A673 (cell line): Measurements from ENCODE around the gene DNAJA4. TPM values are rescaled to one million over a fixed set of nuclear protein-coding genes. Genes with fewer than 3 reads are reported as not detected.

Experiments used
- BruUV-seq: library from RNA; stranded (reverse); fragments of 400-500 nt; replicated peaks from 2 replicates; lab custom pipeline; 2021; lab: Mats Ljungman, UMichigan
- CTCF ChIA-PET: fragments of 300-600 bp; sonication (Branson Sonifier 250); formaldehyde crosslinking; loops from one replicate; lab custom pipeline; 2022; ENCODE audit warnings: antibody characterized with exemption; lab: Charles Lee
- POLR2A ChIA-PET: fragments of 300-600 bp; sonication (Branson Sonifier 250); formaldehyde crosslinking; loops from one replicate; lab custom pipeline; 2022; ENCODE audit warnings: antibody characterized with exemption; ENCODE audit not compliant: low non-redundant PET; lab: Charles Lee
- DNase-seq: peaks from one replicate; pipeline ENCODE4 v3.0.0-alpha.2; 2015; ENCODE audit warnings: low spot score
- H3K27ac ChIP-seq: fragments of 200-600 bp; sonication (generic); 2 replicates; pipeline ENCODE4 v1.5.1; 2016; ENCODE audit warnings: mixed run types, low read depth, mild to moderate bottlenecking, mixed read lengths, antibody characterized with exemption, low read length; ENCODE audit not compliant: poor library complexity, severe bottlenecking
- H3K27me3 ChIP-seq: fragments of 200-600 bp; sonication (generic); replicated peaks from 2 replicates; pipeline ENCODE4 v1.6.1; 2017; ENCODE audit warnings: mixed run types, low read depth, mild to moderate bottlenecking, mixed read lengths, antibody characterized with exemption, low read length; ENCODE audit not compliant: insufficient read depth, poor library complexity
- H3K36me3 ChIP-seq: fragments of 200-600 bp; sonication (generic); 2 replicates; pipeline ENCODE4 v1.6.1; 2016; ENCODE audit warnings: mixed run types, mild to moderate bottlenecking, mixed read lengths, antibody characterized with exemption, low read length; ENCODE audit not compliant: insufficient read depth, poor library complexity, severe bottlenecking
- H3K4me1 ChIP-seq: fragments of 200-600 bp; sonication (generic); 2 replicates; pipeline ENCODE4 v1.6.1; 2017; ENCODE audit warnings: mixed run types, mild to moderate bottlenecking, mixed read lengths, antibody characterized with exemption, low read length; ENCODE audit not compliant: insufficient read depth, poor library complexity, severe bottlenecking
- H3K4me3 ChIP-seq: fragments of 200-600 bp; sonication (generic); 2 replicates; pipeline ENCODE4 v1.5.1; 2016; ENCODE audit warnings: low read depth, mixed run types, mild to moderate bottlenecking, mixed read lengths, low read length; ENCODE audit not compliant: poor library complexity, severe bottlenecking
- H3K9me3 ChIP-seq: fragments of 200-600 bp; sonication (generic); 2 replicates; pipeline ENCODE4 v1.6.1; 2016; ENCODE audit warnings: mixed run types, low read depth, mild to moderate bottlenecking, mixed read lengths, antibody characterized with exemption, low read length; ENCODE audit not compliant: poor library complexity, severe bottlenecking
- EZH2 ChIP-seq: fragments of 200-600 bp; sonication (generic); IDR thresholded peaks from 2 replicates; pipeline ENCODE4 v1.6.1; 2017; ENCODE audit warnings: borderline replicate concordance, low read depth, mild to moderate bottlenecking, mixed read lengths, antibody characterized with exemption, low read length; ENCODE audit not compliant: poor library complexity, severe bottlenecking
- intact Hi-C: fragments of 100-400 bp; cut with micrococcal nuclease; formaldehyde crosslinking; loops from one replicate; pipeline ENCODE4 v1.10.0; 2022; ENCODE audit not compliant: unreplicated experiment
- total RNA-seq: library from RNA; stranded (reverse); gene quantifications from 2 replicates; pipeline ENCODE4 v1.2.3, GENCODE V29; 2021
- TF ChIP-seq, protein P1 (sequence below): fragments of 300-800, 200-600 bp; sonication (generic); conservative IDR thresholded peaks from 2 replicates; pipeline ENCODE4 v1.5.1; 2017; ENCODE audit warnings: low read depth, mild to moderate bottlenecking, antibody characterized with exemption, low read length, moderate library complexity, mixed read lengths

The DNAJA4 gene
- total RNA-seq, 1 experiment from 2014 or later, result 15.7 TPM

- intact Hi-C loops, result no loop called here
- no peak overlapping the region for H3K4me3 ChIP-seq
- no peaks in the 10 kb centered on the region for H3K27me3 ChIP-seq
- no peaks in the 10 kb centered on the region for H3K9me3 ChIP-seq
- no peaks in the 10 kb centered on the region for H3K36me3 ChIP-seq
- no peak overlapping the region for H3K27ac ChIP-seq
- DNase-seq, result no peak
- no TSS peak for BruUV-seq
- ChIA-PET POLR2A (no interaction called here), CTCF (no interaction called here)
- no peak for TF ChIP-seq EZH2
- TF ChIP-seq, protein P1, sequence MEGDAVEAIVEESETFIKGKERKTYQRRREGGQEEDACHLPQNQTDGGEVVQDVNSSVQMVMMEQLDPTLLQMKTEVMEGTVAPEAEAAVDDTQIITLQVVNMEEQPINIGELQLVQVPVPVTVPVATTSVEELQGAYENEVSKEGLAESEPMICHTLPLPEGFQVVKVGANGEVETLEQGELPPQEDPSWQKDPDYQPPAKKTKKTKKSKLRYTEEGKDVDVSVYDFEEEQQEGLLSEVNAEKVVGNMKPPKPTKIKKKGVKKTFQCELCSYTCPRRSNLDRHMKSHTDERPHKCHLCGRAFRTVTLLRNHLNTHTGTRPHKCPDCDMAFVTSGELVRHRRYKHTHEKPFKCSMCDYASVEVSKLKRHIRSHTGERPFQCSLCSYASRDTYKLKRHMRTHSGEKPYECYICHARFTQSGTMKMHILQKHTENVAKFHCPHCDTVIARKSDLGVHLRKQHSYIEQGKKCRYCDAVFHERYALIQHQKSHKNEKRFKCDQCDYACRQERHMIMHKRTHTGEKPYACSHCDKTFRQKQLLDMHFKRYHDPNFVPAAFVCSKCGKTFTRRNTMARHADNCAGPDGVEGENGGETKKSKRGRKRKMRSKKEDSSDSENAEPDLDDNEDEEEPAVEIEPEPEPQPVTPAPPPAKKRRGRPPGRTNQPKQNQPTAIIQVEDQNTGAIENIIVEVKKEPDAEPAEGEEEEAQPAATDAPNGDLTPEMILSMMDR, result no peak
- peaks cover 3% of the 10 kb centered on the region for H3K4me1 ChIP-seq
Observed at GRCh38 chr15:78311292-78311691, 46.9 kb downstream of the DNAJA4 start.

DNA sequence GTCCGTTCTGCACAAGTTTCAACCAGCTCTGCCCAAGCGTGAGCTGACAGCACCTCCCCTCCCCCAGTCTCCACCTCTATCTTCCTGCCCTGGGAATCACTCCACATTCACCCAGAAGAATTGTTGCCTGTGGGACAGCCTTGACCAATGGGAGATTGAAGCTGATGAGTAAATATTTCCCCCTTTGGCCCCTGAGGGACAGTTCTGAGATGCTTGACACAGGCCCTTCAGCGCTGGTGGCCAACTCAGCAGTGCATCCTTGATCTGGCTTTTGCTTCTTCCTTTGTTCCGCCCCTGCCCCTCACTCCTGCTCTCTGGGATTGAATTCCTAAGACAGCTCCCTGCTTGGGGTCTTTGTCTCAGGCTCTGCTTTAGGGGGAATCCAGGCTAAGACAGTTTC is 48.2 kb downstream of the DNAJA4 start:
- Histone ChIP-seq H3K4me3 (no peak overlapping the region), H3K27ac (no peak overlapping the region), H3K4me1 (peaks cover 9% of the 10 kb centered on the region), H3K27me3 (no peaks in the 10 kb centered on the region), H3K36me3 (no peaks in the 10 kb centered on the region), H3K9me3 (no peaks in the 10 kb centered on the region)
- BruUV-seq, result no TSS peak
- no peak for DNase-seq
- CTCF ChIA-PET, result no interaction called here
- TF ChIP-seq EZH2, result no peak
- POLR2A ChIA-PET, result no interaction called here
- intact Hi-C loops, result no loop called here

- H3K4me3 ChIP-seq, result no peak overlapping the region
- BruUV-seq, result no TSS peak
- peaks cover 9% of the 10 kb centered on the region for H3K4me1 ChIP-seq
- DNase-seq, result no peak
- CTCF ChIA-PET, result no interaction called here
- no peak overlapping the region for H3K27ac ChIP-seq
- no peaks in the 10 kb centered on the region for H3K36me3 ChIP-seq
- TF ChIP-seq, protein P1, result no peak
- no peak for TF ChIP-seq EZH2
- POLR2A ChIA-PET, result no interaction called here
- intact Hi-C loops, result no loop called here
- H3K9me3 ChIP-seq, result no peaks in the 10 kb centered on the region
- H3K27me3 ChIP-seq, result no peaks in the 10 kb centered on the region
Observed at GRCh38 chr15:78312957-78313356, 48.6 kb downstream of the DNAJA4 start.

DNA sequence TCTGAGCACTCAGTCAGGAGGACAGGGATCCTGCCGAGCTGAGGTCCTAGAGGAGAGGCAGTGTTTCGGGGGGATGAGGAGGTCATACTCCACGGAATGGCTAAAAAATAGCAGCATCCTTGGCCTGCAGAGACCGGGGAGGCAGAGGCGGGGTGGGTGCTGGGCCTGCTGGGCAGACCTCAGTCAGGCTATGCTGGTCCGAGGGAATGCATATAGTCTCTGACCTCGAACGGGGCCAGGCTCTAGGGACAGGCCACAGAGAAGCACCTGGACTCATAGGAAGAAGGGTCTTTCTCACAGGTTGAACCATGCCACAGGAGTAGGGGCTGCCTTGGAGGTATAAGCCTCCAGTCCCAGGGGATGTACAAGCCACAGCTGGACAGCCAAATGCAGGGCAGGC is 49.0 kb downstream of the DNAJA4 start:
- no TSS peak for BruUV-seq
- ChIA-PET POLR2A (no interaction called here), CTCF (no interaction called here)
- TF ChIP-seq, protein P1, result no peak
- no peak for TF ChIP-seq EZH2
- intact Hi-C loops, result no loop called here
- DNase-seq, result no peak
- H3K36me3 ChIP-seq, result no peaks in the 10 kb centered on the region
- H3K4me1 ChIP-seq, result peaks cover 9% of the 10 kb centered on the region
- H3K27me3 ChIP-seq, result no peaks in the 10 kb centered on the region
- no peak overlapping the region for H3K4me3 ChIP-seq
- no peak overlapping the region for H3K27ac ChIP-seq
- H3K9me3 ChIP-seq, result no peaks in the 10 kb centered on the region
